IMR-90 (cell line): Measurements from ENCODE around the gene DCAF10. TPM values are rescaled to one million over a fixed set of nuclear protein-coding genes. Genes with fewer than 3 reads are reported as not detected.
"Not testable (repeated sequence)": the region's sequence is repeated elsewhere in the genome, so short reads cannot be mapped to it uniquely, and the experiment has no call there.

Source experiments
- ATAC-seq: fragments of 200-7000 bp; cut with Tn5 transposase; 2 replicates; pipeline ENCODE4 v1.9.1; 2020; ENCODE audit warnings: low read depth, mild to moderate bottlenecking, moderate library complexity
- BruUV-seq: library from RNA; stranded (reverse); fragments of 400-500 nt; replicated peaks from 2 replicates; lab custom pipeline; 2021; lab: Mats Ljungman, UMichigan
- CTCF ChIA-PET: fragments of 300-600 bp; formaldehyde crosslinking; extraction: SDS; loops from one replicate; lab custom pipeline; 2021; ENCODE audit warnings: antibody characterized with exemption; lab: Yijun Ruan, JAX
- POLR2A ChIA-PET: fragments of 300-600 bp; sonication (Branson Sonifier 250); formaldehyde crosslinking; loops from one replicate; lab custom pipeline; 2022; ENCODE audit warnings: antibody characterized with exemption; ENCODE audit not compliant: unreplicated experiment; lab: Charles Lee
- DNase-seq: peaks from one replicate; pipeline ENCODE4 v3.0.0; 2013
- H2AFZ ChIP-seq: replicated peaks from 2 replicates; pipeline ENCODE3; 2013; ENCODE audit warnings: low read length, mild to moderate bottlenecking; ENCODE audit not compliant: poor library complexity
- H2AK5ac ChIP-seq: 2 replicates; pipeline ENCODE4 v1.6.1; 2013; ENCODE audit warnings: low read depth, low read length, inconsistent platforms
- H2AK9ac ChIP-seq: replicated peaks from 2 replicates; pipeline ENCODE3; 2013; ENCODE audit warnings: mild to moderate bottlenecking, low read depth, low read length, moderate library complexity; ENCODE audit not compliant: poor library complexity
- H2BK120ac ChIP-seq: 2 replicates; pipeline ENCODE4 v1.6.1; 2013; ENCODE audit warnings: low read depth, low read length, inconsistent platforms
- H2BK15ac ChIP-seq: 3 replicates; pipeline ENCODE4 v1.6.1; 2013; ENCODE audit warnings: low read depth, low read length, inconsistent platforms
- H2BK20ac ChIP-seq: 2 replicates; pipeline ENCODE4 v1.6.1; 2013; ENCODE audit warnings: low read depth, mild to moderate bottlenecking, inconsistent platforms, low read length, moderate library complexity
- H2BK5ac ChIP-seq: 2 replicates; pipeline ENCODE4 v1.6.1; 2013; ENCODE audit warnings: mild to moderate bottlenecking, low read depth, low read length, inconsistent platforms; ENCODE audit not compliant: poor library complexity, severe bottlenecking
- H3K14ac ChIP-seq: replicated peaks from 2 replicates; pipeline ENCODE4 v1.6.1; 2013; ENCODE audit warnings: low read depth, low read length, inconsistent platforms
- H3K18ac ChIP-seq: 2 replicates; pipeline ENCODE4 v1.6.1; 2013; ENCODE audit warnings: low read depth, low read length, control low read depth
- H3K23ac ChIP-seq: 2 replicates; pipeline ENCODE4 v1.6.1; 2013; ENCODE audit warnings: low read depth, low read length, inconsistent platforms
- H3K27ac ChIP-seq: 2 replicates; pipeline ENCODE4 v1.5.1; 2013; ENCODE audit warnings: mild to moderate bottlenecking, control low read depth, low read length; ENCODE audit not compliant: insufficient read depth
- H3K27me3 ChIP-seq: 2 replicates; pipeline ENCODE4 v1.6.1; 2013; ENCODE audit warnings: low read length; ENCODE audit not compliant: control insufficient read depth, insufficient read depth
- H3K36me3 ChIP-seq: 2 replicates; pipeline ENCODE4 v1.6.1; 2013; ENCODE audit warnings: low read length, mixed read lengths; ENCODE audit not compliant: control insufficient read depth, insufficient read depth
- H3K4ac ChIP-seq: 2 replicates; pipeline ENCODE4 v1.6.1; 2013; ENCODE audit warnings: low read depth, low read length, inconsistent platforms
- H3K4me1 ChIP-seq: 2 replicates; pipeline ENCODE4 v1.6.1; 2013; ENCODE audit warnings: low read length, mixed read lengths; ENCODE audit not compliant: control insufficient read depth, insufficient read depth
- H3K4me2 ChIP-seq: 2 replicates; pipeline ENCODE4 v1.6.1; 2013; ENCODE audit warnings: low read depth, mild to moderate bottlenecking, control low read depth, low read length, moderate library complexity
- H3K4me3 ChIP-seq: 2 replicates; pipeline ENCODE4 v1.5.1; 2013; ENCODE audit warnings: low read depth, mild to moderate bottlenecking, control low read depth, low read length, moderate library complexity; ENCODE audit not compliant: insufficient read depth
- H3K56ac ChIP-seq: 2 replicates; pipeline ENCODE4 v1.6.1; 2013; ENCODE audit warnings: low read length, inconsistent platforms; ENCODE audit not compliant: insufficient read depth; ENCODE audit errors: extremely low read depth
- H3K79me1 ChIP-seq, 2 experiments: 2 replicates each; pipeline ENCODE4 v1.6.1; 2013; ENCODE audit warnings: low read length in 2 of 2, inconsistent platforms in 1 of 2, low read depth in 1 of 2
- H3K9ac ChIP-seq: 2 replicates; pipeline ENCODE4 v1.6.1; 2013; ENCODE audit warnings: low read depth, low read length, control low read depth
- H3K9me1 ChIP-seq: 2 replicates; pipeline ENCODE4 v1.6.1; 2013; ENCODE audit warnings: low read length, inconsistent platforms; ENCODE audit not compliant: insufficient read depth
- H3K9me3 ChIP-seq: 2 replicates; pipeline ENCODE4 v1.6.1; 2013; ENCODE audit warnings: low read length; ENCODE audit not compliant: control insufficient read depth, insufficient read depth
- H4K20me1 ChIP-seq: 2 replicates; pipeline ENCODE4 v1.6.1; 2013; ENCODE audit warnings: low read length, inconsistent platforms; ENCODE audit not compliant: insufficient read depth
- H4K5ac ChIP-seq: 2 replicates; pipeline ENCODE4 v1.6.1; 2013; ENCODE audit warnings: mild to moderate bottlenecking, low read depth, low read length, control low read depth
- H4K8ac ChIP-seq, 2 experiments: 2 replicates each; pipeline ENCODE4 v1.6.1; 2013; ENCODE audit warnings: low read depth in 2 of 2, low read length in 2 of 2, control low read depth in 1 of 2, inconsistent platforms in 1 of 2
- H4K91ac ChIP-seq: 2 replicates; pipeline ENCODE4 v1.6.1; 2013; ENCODE audit warnings: low read depth, low read length, inconsistent platforms; ENCODE audit not compliant: insufficient read depth
- CEBPB ChIP-seq: IDR thresholded peaks from 2 replicates; pipeline ENCODE4 v1.6.1; 2012; ENCODE audit warnings: low read depth, low read length, improper control_type of control experiment
- WGBS, 2 experiments: methylation state at CpG; one replicate each; pipeline versions ENCODE4 v1.1.5 to v1.1.7; 2013; ENCODE audit warnings: missing lambda C conversion rate in 2 of 2; ENCODE audit not compliant: insufficient read length in 1 of 2; ENCODE audit errors: extremely low coverage in 2 of 2; 5-methylcytosine and 5-hydroxymethylcytosine counted together
- dilution Hi-C: fragments of 300-500 bp; cut with HindIII; formaldehyde crosslinking; loops from one replicate; pipeline ENCODE4 v1.14.3; 2018; ENCODE audit warnings: low sequenced_read_pairs; ENCODE audit not compliant: unreplicated experiment
- in situ Hi-C: fragments of 300-500 bp; cut with MboI; formaldehyde crosslinking; loops from 3 replicates; pipeline ENCODE4 v1.14.3; 2019; ENCODE audit warnings: low sequenced_read_pairs, inconsistent platforms, mixed read lengths
- intact Hi-C: fragments of 100-400 bp; cut with micrococcal nuclease; formaldehyde crosslinking; loops from 2 replicates; pipeline ENCODE4 v1.10.0; 2022
- polyA plus RNA-seq, 3 experiments: library from polyadenylated mRNA; depleted of rRNA; stranded (reverse); fragments of >200 nt; gene quantifications; 2 replicates each; pipeline ENCODE4 v1.2.3, GENCODE V29; 2012; ENCODE audit warnings: low replicate concordance in 1 of 3
- total RNA-seq: library from RNA; depleted of rRNA; stranded (reverse); fragments of >200 nt; gene quantifications from 2 replicates; pipeline ENCODE4 v1.2.3, GENCODE V29; 2012

DCAF10 gene
- total and polyA plus RNA-seq, 2 of the 4 experiments (the other 2 are of a cell fraction) = 17.1 to 19.4 TPM

- H2BK5ac ChIP-seq = peak overlapping the region; percentile 36
- H2AFZ ChIP-seq, H3K14ac ChIP-seq, H3K27me3 ChIP-seq, dilution Hi-C loops, H4K8ac ChIP-seq, H3K4me3 ChIP-seq, H2AK5ac ChIP-seq, H2BK15ac ChIP-seq, intact Hi-C loops, H3K9ac ChIP-seq, H3K23ac ChIP-seq, CTCF ChIA-PET, H2BK20ac ChIP-seq, POLR2A ChIA-PET, H4K91ac ChIP-seq, in situ Hi-C loops, H3K9me3 ChIP-seq, H3K4me1 ChIP-seq, H3K4ac ChIP-seq, H3K9me1 ChIP-seq, H3K56ac ChIP-seq, H3K27ac ChIP-seq, H2BK120ac ChIP-seq, H3K18ac ChIP-seq, H4K5ac ChIP-seq, H2AK9ac ChIP-seq, BruUV-seq: not testable (repeated sequence)
- peak; percentile 14; the same call in 1 of the 2 replicates for ATAC-seq
- peak; percentile 76 for TF ChIP-seq CEBPB
- peak; percentile 53 for DNase-seq
- H3K79me1 ChIP-seq = peaks cover 18 to 34% of the 10 kb centered on the region in 2 experiments
- peaks cover 17% of the 10 kb centered on the region for H3K36me3 ChIP-seq
- no CpG with 5 or more reads among the region's 11 CpGs for WGBS, 2 experiments
- H3K4me2 ChIP-seq = peak overlapping the region; percentile 49; the same call in 1 of the 2 replicates
- H4K20me1 ChIP-seq = peaks cover 13% of the 10 kb centered on the region
Measured at GRCh38 chr9:37887977-37888583, 87.5 kb downstream of the DCAF10 start.
